ENCODE results near the gene ASB1.

The ASB1 gene

DNA sequence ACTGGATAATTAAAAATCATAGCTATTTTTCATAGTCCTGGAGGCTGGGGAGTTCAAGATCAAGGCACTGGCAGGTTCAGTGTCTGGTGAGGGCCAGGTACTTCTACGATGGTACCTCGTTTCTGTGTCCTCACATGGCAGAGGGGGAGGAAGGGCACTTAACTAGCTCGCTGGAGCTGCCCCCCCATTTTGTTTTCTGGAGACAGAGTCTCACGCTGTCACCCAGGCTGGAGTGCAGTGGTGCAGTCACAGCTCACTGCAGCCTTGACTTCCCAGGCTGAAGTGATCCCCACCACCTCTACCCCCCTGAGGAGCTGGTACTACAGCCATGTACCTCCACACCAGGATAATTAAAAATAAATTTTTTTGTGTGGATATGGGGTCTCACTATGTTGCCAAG is 40.3 kb downstream of the ASB1 start:
- no peak for DNase-seq (ENCODE audit: low read depth in 2 of 2)

DNA sequence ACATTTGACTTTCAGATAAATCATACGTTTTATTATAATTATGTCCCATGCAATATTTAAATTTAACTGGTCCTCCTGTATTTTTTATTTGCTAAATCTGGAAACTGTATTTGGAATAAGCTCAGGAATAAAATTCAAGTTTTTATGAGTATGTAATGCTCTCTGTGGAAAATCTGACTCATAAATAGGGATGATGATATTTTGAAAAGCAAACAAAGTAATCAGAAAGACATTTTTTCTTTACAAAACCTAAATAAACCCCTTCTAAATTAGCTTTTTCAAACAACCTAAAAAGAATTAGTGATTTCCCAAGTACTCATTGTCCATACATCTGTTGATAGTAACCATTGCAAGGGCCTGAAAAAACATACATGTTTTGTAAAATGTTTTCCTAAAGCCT is 41.1 kb downstream of the ASB1 start:
- DNase-seq (ENCODE audit: low read depth in 2 of 2), result no peak

DNA sequence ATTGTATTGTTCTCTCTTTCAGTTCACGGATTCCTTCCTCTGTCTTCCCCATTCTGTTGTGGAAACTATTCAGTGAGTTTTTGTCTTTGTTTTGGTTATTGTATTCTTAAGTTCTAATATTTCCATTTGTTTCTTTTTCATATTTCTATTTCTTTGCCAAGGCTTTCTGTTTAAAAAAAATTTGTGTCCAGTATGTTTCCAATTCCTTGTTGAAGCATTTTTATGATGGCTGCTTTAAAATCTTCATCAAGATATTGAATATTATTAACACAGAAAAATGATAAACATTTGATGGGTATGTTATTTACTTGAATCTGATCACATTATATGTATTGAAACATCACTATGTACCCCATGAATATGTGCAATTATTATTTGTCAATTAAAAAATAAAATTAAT is 42.4 kb downstream of the ASB1 start:
- DNase-seq (ENCODE audit: low read depth in 2 of 2), result no peak

DNA sequence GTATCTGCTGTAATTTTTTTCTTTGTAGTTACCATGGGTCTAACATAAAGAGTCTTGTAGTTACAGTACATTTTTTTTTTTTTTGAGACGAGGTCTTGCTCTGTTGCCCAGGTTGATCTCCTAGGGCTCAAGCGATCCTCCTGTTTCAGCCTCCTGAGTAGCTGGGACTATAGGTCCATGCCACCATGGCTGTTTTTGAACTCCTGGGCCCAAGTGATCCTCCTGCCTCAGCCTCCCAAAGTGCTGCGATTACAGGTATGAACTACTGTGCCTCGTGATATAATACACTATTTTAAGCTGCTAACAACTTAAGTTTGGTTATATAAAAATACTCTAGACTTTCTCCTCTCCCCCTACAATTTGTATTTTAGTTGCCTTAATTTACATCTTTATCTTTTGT is 46.3 kb downstream of the ASB1 start:
- no peak for DNase-seq (ENCODE audit: low read depth in 2 of 2)

DNA sequence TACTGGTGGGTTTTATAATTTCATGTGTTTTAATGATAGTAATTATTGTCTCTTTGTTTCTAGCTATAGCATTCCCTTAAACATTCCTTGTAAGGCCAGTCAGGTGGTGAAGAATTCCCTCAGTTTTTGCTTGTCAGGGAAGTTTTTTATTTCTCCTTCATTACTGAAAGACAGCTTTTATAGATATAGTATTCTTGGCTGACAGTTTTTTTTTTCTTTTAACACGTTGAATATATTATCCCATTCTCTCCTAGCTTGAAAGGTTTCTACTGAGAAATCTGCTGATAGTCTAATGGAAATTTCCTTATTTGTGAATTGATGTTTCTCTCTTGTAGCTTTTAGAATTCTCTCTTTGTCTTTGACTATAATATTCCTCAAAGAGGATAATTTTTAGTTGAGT is 46.8 kb downstream of the ASB1 start:
- DNase-seq (ENCODE audit: low read depth in 2 of 2), result no peak

DNA sequence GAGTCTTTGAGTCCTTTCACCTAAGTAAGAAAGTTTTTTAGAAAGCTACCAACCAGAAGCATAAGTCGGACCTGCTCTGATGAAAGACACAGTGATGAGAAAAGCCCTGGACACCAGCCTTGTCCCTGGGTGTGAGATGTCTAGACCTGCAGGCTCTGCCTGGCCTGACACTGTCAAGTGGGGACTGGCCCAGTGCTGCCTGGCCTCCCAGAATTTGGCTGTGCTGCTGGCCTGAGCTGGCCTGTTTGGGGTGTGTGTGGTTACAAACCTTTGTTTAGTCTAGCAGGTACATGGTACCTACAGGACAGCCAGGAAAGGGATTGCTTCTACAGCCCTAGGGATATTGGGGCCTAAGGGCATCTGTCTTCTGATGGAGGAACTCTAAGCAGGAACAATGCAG is 48.3 kb downstream of the ASB1 start:
- DNase-seq (ENCODE audit: low read depth in 2 of 2), result no peak

DNA sequence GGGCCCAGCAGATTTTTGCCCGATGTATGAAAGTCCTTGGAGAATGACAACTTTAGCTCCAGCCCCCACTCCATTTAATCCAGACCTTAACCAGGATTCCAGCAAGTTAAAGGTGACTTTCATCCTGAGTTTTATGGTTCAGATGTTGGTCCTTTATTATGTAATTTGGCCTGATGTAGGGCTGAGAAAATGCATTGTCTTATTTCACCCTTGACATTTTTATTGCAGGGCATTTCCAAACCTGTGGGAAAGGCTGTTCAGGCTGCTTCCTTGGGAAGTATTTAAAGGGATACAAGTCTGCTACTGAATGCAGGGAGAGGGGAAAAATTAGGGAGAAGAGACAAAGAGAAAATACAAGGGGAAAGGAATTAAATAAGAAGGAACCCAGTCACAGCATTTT is 48.8 kb downstream of the ASB1 start:
- no peak for DNase-seq (ENCODE audit: low read depth in 2 of 2)

DNA sequence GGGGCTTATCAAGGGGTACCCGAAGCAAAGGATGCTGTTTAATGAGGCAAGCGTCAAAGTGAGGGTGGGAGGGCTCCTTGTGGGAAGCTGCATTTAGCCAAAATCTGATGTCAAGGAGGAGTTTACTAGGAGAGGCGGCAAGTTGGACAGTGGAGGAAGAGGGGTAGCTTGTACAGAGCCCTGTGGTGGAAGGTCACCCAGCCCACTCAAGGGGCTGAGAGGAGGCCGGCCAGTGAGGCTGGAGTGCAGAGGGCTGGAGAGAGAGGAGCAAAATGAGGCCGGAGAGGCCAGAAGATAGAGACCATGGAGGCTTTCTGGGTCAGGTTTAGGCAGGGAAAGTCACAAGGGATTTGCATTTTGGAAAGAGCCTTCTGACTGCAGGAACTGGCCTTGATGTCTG is 49.5 kb downstream of the ASB1 start:
- DNase-seq (ENCODE audit: low read depth in 2 of 2), result no peak

DNA sequence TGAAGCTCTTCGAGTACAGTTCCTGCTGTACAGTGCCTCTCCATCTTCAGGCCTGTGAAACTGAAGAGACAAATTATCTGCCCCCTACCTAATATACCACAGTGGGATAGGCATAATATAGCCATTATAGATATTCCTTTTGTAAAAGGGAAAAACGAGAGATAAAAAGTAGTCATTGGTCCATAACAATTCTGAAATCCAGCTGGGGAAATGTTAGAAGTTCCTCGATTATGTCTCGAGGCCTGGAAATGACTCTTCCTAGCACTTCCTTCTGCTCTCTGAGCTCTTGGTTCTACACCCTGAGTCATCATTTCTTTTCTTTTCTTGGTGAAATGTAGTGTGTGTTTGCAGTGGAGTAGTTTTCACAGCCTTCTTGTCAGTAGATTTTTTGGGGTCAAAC is 51.5 kb downstream of the ASB1 start:
- no peak for DNase-seq (ENCODE audit: low read depth in 2 of 2)

DNA sequence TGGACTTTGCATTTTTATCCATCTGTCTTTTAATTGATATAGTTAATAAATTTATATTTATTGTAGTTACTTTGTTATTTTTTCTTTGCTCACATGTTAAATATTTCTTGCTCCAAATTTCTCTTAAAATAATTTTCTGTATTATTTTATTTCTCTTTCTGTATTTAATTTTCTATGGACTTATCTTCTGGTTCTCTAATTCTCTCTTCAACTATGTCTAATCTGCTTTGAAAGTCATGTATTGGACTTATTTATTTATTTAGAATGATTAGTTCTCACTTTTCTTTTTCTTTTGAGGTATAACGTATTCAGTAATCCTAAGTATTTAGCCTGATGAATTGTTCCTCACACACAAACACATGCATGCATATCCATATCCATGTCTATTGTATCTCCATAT is 53.1 kb downstream of the ASB1 start:
- DNase-seq (ENCODE audit: low read depth in 2 of 2), result no peak

DNA sequence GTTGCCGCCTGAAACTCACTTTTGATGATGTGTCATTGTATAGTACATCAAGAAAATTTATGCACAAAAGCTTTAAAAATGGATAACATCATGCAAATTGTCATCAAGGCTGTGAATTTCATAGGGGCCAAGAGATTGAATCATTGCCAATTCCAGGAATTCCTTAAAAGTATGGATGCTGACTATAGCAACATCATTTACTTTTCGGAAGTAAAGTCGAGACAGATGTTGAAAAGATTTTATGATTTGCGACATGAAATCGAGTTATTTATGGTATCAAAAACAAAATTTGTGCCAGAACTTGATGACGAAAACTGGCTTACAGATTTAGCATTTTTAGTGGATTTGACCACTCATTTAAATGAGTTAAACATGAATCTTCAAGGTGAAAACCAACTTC is 56.3 kb downstream of the ASB1 start:
- no peak for DNase-seq (ENCODE audit: low read depth in 2 of 2)

DNA sequence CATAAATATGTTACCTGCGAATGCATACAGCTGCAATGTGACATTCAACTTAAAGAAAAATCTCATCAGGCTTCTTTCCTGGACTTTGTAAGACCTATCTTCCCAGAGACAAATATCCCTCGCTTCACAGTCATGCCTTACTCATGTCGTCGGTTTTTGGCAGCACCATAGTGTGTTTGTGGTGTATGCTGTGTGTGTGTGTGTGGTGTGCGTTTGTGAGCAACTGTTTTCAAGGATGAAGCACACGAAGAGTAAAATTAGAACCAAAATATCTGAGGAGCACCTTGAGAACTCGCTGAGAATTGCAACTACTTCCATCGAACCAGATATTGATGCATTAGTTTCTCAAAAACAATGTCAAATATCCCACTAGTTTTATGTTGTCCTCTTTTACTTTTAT is 56.9 kb downstream of the ASB1 start:
- DNase-seq (ENCODE audit: low read depth in 2 of 2), result no peak

DNA sequence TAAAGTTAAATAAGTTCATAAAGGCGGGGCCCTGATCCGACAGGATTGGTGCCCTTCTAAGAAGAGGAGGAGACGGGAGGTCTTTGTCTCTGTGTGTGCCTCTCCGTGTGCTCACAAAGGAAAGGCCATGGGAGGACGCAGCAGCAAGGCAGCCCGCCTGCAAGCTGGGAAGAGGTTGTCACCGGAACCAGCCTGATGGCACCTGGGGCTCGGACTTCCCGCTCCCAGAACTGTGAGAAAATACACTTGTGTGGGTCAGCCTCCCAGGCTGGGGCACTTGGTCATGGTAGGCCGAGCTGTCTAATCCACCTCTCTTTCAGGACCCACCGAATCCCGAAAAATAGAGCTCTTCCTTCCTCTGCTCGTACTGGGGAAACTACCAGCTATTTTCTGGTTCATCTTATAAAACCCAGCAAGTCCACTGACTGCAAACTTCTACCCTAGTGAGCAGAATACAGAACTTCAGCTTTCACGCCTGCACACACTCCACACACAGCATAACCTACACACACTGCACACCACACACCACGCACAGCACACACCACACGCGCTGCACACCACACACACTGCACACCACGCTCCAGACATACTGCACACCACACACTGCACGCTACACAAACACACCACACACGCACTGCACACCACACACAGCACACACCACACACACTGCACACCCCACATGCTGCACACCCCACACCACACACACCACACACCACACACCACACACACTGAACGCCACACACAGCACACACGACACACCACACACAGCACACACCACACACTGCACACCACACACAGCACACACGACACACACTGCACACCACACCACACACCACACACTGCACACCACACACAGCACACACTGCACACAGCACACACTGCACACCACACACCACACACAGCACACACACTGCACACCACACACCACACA is 58.1 kb downstream of the ASB1 start:
- DNase-seq (ENCODE audit: low read depth in 2 of 2), result no peak

DNA sequence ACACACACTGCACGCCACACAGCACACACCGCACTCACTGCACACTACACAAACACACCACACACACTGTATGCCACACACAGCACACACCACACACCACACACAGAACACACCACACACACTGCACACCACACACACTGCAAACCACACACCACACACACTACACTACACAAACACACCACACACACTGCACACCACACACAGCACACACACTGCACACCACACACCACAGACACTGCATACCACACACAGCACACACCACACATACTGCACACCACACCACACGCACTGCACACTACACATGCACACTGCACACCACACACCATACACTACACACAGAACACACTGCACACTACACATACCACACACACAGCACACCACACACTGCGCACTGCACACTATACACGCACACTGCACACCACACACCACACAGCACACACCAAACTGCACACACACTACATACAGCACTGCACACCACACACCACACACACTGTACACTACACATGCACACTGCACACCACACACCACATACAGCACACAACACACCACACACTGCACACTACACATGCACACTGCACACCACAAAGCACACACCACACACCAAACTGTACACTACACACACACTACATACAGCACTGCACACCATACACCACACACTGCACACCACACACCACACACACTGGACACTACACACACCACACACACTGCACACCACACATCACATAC is 59.6 kb downstream of the ASB1 start:
- DNase-seq (ENCODE audit: low read depth in 2 of 2), result no peak

DNA sequence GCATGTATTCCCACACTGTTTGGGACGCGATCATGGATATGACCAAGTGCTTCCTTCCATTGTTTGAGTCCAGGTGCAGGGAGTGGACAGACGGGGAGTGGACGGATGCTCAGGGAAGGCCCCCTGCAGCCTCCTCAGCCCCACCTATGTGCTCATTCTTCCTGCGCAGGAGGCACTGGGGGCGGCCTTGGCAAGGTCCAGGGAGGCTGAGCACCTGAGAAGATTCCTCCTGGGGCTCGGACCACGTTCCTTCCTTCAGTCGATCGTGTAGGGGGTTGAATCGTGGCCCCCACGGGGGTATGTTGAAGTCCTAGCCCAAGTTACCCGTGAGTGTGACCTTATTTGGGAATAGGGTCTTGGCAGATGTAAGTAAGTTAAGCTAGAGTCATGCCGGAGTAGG is 60.4 kb downstream of the ASB1 start:
- DNase-seq (ENCODE audit: low read depth in 2 of 2), result no peak

DNA sequence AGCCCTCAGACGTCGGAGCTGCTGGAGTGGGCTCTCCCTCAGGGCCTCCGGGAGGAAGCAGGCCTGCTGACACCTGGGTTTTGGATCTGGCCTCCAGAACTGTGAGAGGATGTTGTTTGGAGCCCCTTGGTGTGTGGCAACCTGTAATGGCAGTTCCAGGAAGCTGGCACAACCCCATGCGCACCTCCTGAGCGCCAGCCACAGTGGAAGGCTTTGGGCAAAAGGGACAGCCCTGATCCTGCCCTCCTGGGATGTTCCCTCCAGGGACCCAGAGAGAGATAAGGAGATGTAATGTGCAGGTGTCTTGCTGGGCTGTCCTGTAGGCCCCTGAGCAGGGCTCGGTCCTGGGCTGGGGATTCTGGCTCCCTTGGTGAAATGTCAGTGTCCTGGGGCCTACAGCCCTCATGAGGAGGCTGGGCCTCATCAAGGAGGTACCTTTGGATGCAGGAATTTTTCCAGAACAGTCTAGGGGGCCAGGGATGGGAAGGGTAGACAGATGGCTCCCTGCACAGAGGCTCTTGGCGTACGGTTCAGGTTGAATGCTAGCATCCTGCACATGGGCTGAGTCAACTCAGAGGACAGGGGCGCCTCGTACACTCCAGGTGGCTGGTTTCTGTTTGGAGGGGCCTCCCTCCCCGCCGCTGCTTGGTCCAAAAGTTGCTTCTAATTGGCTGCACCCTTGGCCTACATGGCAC is 61.1 kb downstream of the ASB1 start:
- no peak for DNase-seq (ENCODE audit: low read depth in 2 of 2)

DNA sequence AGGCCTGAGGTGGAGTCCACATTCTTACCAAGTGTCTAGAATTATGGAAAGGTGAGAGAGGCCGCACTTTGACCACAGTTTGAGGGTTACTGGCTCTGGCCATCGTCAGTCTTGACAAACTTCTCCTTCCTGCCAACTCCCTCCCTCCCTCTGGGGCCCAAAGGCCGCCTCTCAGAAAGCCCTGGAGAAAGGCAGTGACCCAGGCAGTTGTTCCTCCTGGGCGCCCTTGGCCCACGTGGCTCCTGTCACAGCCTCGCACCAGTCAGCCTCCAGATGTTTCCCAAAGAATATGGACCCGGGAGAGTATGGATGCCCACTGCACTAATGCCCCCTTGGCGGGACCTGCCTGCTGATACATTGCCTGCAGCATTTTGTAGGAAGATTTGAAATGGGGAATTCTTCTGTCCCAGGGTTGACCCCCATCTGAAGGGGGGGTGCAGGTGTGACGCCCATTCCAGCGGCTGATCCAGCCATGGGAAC is 61.7 kb downstream of the ASB1 start:
- no peak for DNase-seq (ENCODE audit: low read depth in 2 of 2)

DNA sequence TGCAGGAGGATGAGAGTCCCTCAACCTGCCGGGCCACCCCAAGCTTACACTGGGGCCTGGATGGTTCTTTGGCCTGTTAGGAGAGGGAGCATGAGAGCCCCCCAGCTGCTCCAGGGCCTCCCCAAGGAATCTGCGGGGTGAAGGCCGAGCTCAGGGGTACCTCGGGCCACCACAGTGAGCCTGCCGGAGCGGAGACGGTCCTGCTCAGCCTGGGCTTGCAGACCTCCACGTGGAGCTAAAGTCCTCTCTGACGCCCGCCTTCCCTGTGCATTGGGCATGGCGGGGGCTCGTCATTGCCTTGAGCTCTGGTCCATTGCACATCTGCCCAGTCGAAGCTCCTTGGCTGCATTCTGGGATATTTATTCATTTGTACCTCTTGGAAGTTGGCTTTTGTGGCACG is 62.7 kb downstream of the ASB1 start:
- no peak for DNase-seq (ENCODE audit: low read depth in 2 of 2)

DNA sequence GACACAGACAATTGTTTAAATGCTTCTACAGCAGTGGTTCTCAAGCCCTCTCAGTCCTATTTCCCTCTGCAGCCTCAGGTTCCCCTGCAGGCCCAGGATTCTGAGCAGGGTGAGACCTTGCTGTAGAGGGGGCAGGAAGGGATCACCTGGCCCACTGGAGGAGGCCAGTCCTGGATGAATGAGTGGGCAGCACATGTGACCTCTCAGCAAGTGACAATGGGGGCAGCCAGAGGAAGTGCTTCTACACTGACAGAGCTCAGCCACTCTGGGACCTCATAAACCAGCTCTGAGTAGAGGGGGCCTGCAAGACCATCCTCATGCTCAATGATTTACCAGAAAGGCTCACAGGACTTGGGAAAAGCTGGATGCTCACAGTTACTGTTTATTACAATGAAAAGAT is 63.2 kb downstream of the ASB1 start:
- no peak for DNase-seq (ENCODE audit: low read depth in 2 of 2)

DNA sequence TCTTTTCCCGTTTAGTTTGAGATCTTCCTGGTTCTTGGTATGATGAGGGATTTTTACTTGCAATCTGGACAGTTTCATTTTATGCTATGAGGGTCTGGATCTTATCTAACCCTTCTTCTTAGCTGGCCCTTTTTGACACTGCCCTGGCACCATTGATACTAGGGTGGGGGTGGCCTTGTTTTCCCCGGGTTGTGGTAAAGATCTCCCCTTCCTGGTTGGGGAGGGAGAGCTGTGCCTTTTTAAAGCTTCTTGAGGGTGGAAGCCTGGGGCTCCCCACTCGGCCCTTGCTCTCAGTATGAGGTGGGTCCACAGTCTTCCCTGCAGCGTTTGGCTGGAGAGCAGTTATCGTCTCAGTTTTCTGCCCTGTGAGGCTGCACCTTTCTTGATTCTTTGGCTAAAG is 66.1 kb downstream of the ASB1 start:
- no peak for DNase-seq (ENCODE audit: low read depth in 2 of 2)

DNA sequence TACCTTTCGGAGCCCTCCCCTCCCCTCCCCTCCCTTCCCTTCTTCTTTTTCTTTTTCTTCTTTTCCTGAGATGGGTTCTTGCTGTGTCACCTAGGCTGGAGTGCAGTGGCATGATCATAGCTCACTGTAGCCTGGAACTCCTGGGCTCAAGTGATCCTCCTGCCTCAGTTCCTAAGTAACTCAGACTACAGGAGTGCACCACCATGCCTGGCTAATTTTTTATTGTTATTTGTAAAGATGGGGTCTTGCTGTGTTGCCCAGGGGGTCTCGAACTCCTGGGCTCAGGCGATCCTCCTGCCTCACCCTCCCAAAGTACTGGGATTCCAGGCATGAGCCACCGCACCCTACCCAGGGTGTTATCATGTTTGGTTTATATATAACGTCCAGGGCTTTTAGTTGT is 66.7 kb downstream of the ASB1 start:
- no peak for DNase-seq (ENCODE audit: low read depth in 2 of 2)

DNA sequence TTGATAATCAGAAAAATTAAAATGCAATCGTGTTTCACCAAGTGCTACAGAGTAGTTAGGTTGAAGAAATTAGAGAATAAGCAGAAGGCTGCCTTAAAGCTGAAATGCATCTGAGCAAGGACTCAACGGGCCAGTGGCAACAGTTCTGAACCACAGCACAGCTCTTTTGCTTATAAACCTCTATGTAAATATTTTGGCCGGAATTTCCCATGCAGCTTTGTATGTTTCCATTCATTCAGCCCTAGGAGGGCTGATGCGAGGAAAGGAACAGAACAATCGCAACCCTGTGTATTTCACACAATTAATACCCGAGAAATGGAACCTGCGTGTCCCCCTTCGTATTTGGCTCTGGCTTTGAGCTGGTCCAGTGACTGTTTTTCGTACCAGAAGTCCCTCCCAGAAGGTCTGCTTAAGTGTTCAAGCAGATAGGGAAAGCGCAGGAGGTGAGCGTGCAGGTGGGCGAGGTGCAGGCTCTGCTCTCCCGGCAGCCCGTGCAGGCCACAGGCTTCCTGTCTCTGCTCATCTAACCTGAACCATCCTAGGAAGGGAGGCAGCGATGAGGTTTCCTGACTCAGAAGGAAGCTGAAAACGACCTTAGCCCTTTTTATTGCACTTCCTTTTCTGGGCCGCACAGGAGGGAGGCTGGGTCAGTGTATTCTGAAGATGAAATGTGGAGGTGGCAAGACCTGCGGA is 67.3 kb downstream of the ASB1 start:
- DNase-seq (ENCODE audit: low read depth in 2 of 2), result peak in 1 of 2 donors; percentile 14
